GM06990 (cell line): ENCODE data around the gene DOCK1.

Experiments used
- DNase-seq: peaks from one replicate; pipeline ENCODE4 v3.0.0-alpha.2; 2011; ENCODE audit not compliant: insufficient read length; ENCODE audit errors: extremely low read depth
- H3K27me3 ChIP-seq: replicated peaks from 2 replicates; pipeline ENCODE4 v1.6.0; 2011; ENCODE audit warnings: low read length; ENCODE audit not compliant: control insufficient read depth, insufficient read depth
- H3K36me3 ChIP-seq: 2 replicates; pipeline ENCODE4 v1.5.1; 2011; ENCODE audit warnings: low read length; ENCODE audit not compliant: control insufficient read depth, insufficient read depth
- H3K4me3 ChIP-seq: replicated peaks from 2 replicates; pipeline ENCODE4 v1.5.1; 2011; ENCODE audit warnings: low read depth, mild to moderate bottlenecking, control low read depth, low read length
- CTCF ChIP-seq: IDR thresholded peaks from 2 replicates; pipeline ENCODE4 v1.5.1; 2011; ENCODE audit warnings: low read length, control low read depth, mild to moderate bottlenecking, inconsistent platforms; ENCODE audit not compliant: insufficient read depth, poor library complexity, severe bottlenecking

Gene DOCK1

GRCh38 chr10:127035827-127036226 lies 130.6 kb downstream of the DOCK1 start:
- H3K36me3 ChIP-seq: no peaks in the 10 kb centered on the region
- DNase-seq: no peak
- no peak overlapping the region for H3K4me3 ChIP-seq
- no peak for TF ChIP-seq CTCF
- H3K27me3 ChIP-seq: no peaks in the 10 kb centered on the region

GRCh38 chr10:127036987-127037386 lies 131.8 kb downstream of the DOCK1 start:
- DNase-seq: no peak
- Histone ChIP-seq H3K27me3 (no peaks in the 10 kb centered on the region), H3K4me3 (no peak overlapping the region), H3K36me3 (no peaks in the 10 kb centered on the region)
- TF ChIP-seq CTCF: no peak

DNA sequence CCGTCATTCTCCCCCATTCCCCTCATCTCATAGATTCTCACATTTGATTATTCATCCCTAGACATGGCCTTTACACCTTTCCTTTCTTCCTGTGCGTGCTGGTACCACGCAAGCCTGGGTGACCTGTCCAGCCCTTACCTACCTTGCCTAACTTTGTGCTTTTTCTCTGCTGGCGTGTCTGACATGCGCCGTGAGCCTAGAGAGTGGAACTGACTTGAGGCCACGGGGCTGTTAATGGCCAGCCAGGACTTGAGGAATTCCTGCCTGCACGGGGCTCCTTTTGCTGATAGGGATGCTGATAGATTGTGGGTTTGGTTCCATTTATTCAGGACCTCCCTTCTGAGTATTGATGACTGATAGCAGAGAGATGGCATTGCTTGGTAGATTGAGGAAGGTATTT lies 134.2 kb downstream of the DOCK1 start:
- H3K27me3 ChIP-seq: no peaks in the 10 kb centered on the region
- H3K4me3 ChIP-seq: no peak overlapping the region
- DNase-seq: no peak
- TF ChIP-seq CTCF: no peak
- no peaks in the 10 kb centered on the region for H3K36me3 ChIP-seq

GRCh38 chr10:127040756-127041155 lies 135.5 kb downstream of the DOCK1 start:
- DNase-seq: no peak
- Histone ChIP-seq H3K36me3 (no peaks in the 10 kb centered on the region), H3K27me3 (no peaks in the 10 kb centered on the region), H3K4me3 (no peak overlapping the region)
- TF ChIP-seq CTCF: no peak

- Histone ChIP-seq H3K27me3 (no peaks in the 10 kb centered on the region), H3K4me3 (no peak overlapping the region), H3K36me3 (no peaks in the 10 kb centered on the region)
- DNase-seq: no peak
- TF ChIP-seq CTCF: no peak
Observed at GRCh38 chr10:127041552-127041951, 136.3 kb downstream of the DOCK1 start.

GRCh38 chr10:127043301-127043700 lies 138.1 kb downstream of the DOCK1 start:
- no peak overlapping the region for H3K4me3 ChIP-seq
- H3K36me3 ChIP-seq: no peaks in the 10 kb centered on the region
- no peaks in the 10 kb centered on the region for H3K27me3 ChIP-seq
- no peak for DNase-seq
- TF ChIP-seq CTCF: no peak
